ENCODE measurements around the gene ZNF462. TPM values are rescaled to one million over a fixed set of nuclear protein-coding genes. Genes with fewer than 3 reads are reported as not detected.

ZNF462 gene
- total RNA-seq, 1 experiment from 2014 or later: 164 TPM

- H3K9ac ChIP-seq (ENCODE audit: extremely low read depth, insufficient read length, low read length): no peak overlapping the region
- no peak overlapping the region for H2AFZ ChIP-seq (ENCODE audit: low read length)
- H3K23ac ChIP-seq (ENCODE audit: insufficient read length, low read depth, low read length): no peak overlapping the region
- H3K56ac ChIP-seq (ENCODE audit: insufficient read length, low read depth, low read length): no peak overlapping the region
- H4K5ac ChIP-seq (ENCODE audit: insufficient read length, low read depth, low read length): no peak overlapping the region
- H4K8ac ChIP-seq (replicated peaks; ENCODE audit: insufficient read length, low read depth, low read length): no peak overlapping the region
- no peaks in the 10 kb centered on the region for H3K79me1 ChIP-seq (ENCODE audit: insufficient read depth, low read depth, low read length, poor library complexity, severe bottlenecking)
- no peak overlapping the region for H2BK12ac ChIP-seq (ENCODE audit: insufficient read length, low read depth, low read length)
- H3K4me1 ChIP-seq (ENCODE audit: insufficient read depth, low read length): no peaks in the 10 kb centered on the region
- no peaks in the 10 kb centered on the region for H3K79me2 ChIP-seq (ENCODE audit: insufficient read depth, low read length)
- H3K23me2 ChIP-seq (ENCODE audit: insufficient read length, low read depth, low read length, poor library complexity, severe bottlenecking): no peaks in the 10 kb centered on the region
- no peak overlapping the region for H3K4me3 Mint-ChIP-seq
- H3K4me2 ChIP-seq (ENCODE audit: insufficient read depth, insufficient read length, low read length): no peak overlapping the region
- WGBS (ENCODE audit: extremely low coverage, insufficient read length, low lambda C conversion rate): no CpG with 5 or more reads among the region's 2 CpGs
- no peak overlapping the region for H3K27ac ChIP-seq (ENCODE audit: insufficient read length, low read depth, low read length)
- H3T11ph ChIP-seq (ENCODE audit: low read length): no peak overlapping the region
- H2AK5ac ChIP-seq (ENCODE audit: insufficient read length, low read length): no peak overlapping the region
- H3K27me3 Mint-ChIP-seq (ENCODE audit: low read depth): no peaks in the 10 kb centered on the region
- H3K4me1 Mint-ChIP-seq: peaks cover 4 to 16% of the 10 kb centered on the region in 2 experiments
- H4K20me1 ChIP-seq (ENCODE audit: control insufficient read depth, insufficient read depth, insufficient read length): no peaks in the 10 kb centered on the region
- H2BK15ac ChIP-seq (ENCODE audit: low read depth, low read length): no peak overlapping the region
- peaks cover 0 to 1% (median 0%) of the 10 kb centered on the region in 3 experiments; a peak in 1 of 7 replicates for H3K36me3 Mint-ChIP-seq (ENCODE audit: insufficient read depth in 1 of 3, low read depth in 3 of 3)
- TF ChIP-seq CTCF (conservative IDR thresholded peaks at IDR 0.05): no peak
- no peak overlapping the region for H2BK120ac ChIP-seq (ENCODE audit: low read depth, low read length, poor library complexity, severe bottlenecking)
- no peak overlapping the region for H3K14ac ChIP-seq (ENCODE audit: insufficient read depth, low read length)
- H2BK5ac ChIP-seq (ENCODE audit: insufficient read length, low read length): no peak overlapping the region
- H3K27ac Mint-ChIP-seq: no peak overlapping the region
- H4K91ac ChIP-seq (ENCODE audit: insufficient read length, low read depth, low read length): no peak overlapping the region
- DNase-seq: no peak
- no peak overlapping the region for H3K18ac ChIP-seq (ENCODE audit: insufficient read length, low read depth, low read length)
- no peaks in the 10 kb centered on the region for H3K9me3 ChIP-seq (ENCODE audit: control insufficient read depth, low read depth, low read length)
- no peaks in the 10 kb centered on the region for H3K27me3 ChIP-seq (ENCODE audit: insufficient read depth, low read length)
- H2BK20ac ChIP-seq (ENCODE audit: low read depth, low read length, poor library complexity, severe bottlenecking): no peak overlapping the region
- no peaks in the 10 kb centered on the region for H3K9me3 Mint-ChIP-seq
- no peak overlapping the region for H3K4ac ChIP-seq (ENCODE audit: low read depth, low read length)
These were observed 196.3 kb downstream of the ZNF462 start for GRCh38 chr9:107059220-107059619.
